ENCODE measurements around the gene GNAO1.

Gene GNAO1

DNA sequence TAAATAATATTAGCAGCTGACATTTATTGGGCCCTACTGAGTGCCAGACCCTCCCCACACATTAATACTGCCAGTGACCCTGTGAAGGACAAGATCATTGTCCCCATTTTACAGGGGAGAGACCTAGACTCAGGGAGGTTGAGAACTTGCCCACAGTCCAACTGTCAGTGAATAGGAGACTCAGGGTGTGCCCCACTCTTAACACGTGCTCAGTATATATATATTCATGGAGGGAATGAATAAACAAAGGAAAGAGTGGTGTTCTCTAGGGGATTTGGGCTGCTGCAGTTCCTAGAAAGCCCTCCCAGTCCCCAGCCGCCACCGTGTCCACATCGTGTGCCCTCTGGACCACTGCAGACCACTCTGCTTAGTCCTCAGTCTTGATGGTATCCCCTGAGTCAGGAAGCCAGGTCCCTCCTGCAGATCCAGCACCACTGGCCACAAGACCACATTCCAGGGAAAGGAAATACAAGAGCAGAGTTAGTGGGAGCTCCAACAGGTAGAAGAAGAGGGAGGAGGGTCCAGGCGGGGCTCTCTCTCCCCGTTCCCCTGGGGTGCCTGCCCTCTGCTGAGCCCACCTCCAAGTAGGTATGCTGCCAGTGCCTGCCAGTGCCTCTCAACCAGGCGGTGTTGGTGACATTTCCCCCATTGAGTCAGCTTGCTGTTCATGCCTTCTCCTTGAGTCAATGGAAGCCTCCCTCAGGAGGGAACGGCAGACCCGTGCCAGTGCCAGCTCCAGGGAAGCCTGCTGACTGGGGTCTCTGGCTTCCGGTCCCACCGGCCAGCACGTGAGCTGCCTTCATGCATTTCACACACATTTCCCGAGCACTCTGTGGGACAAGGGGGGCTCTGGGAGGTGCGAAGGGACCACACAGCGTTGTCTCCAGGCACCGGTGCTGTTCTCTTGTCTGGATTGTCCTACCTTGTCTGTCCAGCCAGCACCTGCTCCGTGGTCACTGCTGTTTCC is 75.6 kb downstream of the GNAO1 start:
- no peak for DNase-seq (ENCODE audit: low spot score)

DNA sequence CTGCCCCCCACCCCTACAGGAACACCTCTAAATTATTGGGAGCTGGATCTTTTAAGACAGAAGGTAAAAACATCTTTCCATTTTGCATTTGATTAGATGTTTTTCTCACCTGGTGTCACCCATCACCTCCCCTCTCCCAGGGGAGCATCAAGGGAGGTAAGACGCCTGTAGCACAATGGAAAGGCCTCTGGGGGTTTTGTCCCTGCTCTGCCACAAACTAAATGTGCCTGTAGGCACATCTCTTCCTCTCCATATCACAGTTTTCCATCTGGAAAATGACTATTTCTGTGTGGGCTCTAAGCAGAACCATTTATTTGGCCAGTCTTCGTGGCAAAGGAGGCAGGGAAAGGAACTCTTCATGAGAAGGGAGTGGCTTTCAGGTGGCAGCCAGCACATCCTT is 76.6 kb downstream of the GNAO1 start:
- DNase-seq (ENCODE audit: low spot score) = no peak

DNA sequence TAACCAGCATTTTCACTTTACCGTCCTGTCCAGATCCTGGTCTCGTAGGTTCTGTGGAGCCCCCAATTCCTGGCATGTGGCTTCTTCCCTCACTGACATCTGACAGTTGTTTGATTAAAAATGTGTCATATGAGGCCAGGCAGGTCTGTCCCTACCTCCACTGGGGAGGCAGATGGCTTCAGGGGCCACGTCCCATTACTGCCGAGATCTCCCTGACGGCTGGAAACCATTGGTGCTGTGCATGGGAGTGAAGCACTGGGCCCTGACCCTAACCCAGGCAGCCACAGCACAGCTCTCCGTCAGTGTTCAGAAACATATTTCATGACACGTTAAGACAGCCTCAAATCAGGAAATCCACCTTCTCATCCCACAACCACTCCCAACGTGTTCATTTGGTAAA is 77.5 kb downstream of the GNAO1 start:
- DNase-seq (ENCODE audit: low spot score) = no peak

- DNase-seq (ENCODE audit: low spot score) = no peak
Observed at GRCh38 chr16:56269281-56269680, 78.0 kb downstream of the GNAO1 start.

DNA sequence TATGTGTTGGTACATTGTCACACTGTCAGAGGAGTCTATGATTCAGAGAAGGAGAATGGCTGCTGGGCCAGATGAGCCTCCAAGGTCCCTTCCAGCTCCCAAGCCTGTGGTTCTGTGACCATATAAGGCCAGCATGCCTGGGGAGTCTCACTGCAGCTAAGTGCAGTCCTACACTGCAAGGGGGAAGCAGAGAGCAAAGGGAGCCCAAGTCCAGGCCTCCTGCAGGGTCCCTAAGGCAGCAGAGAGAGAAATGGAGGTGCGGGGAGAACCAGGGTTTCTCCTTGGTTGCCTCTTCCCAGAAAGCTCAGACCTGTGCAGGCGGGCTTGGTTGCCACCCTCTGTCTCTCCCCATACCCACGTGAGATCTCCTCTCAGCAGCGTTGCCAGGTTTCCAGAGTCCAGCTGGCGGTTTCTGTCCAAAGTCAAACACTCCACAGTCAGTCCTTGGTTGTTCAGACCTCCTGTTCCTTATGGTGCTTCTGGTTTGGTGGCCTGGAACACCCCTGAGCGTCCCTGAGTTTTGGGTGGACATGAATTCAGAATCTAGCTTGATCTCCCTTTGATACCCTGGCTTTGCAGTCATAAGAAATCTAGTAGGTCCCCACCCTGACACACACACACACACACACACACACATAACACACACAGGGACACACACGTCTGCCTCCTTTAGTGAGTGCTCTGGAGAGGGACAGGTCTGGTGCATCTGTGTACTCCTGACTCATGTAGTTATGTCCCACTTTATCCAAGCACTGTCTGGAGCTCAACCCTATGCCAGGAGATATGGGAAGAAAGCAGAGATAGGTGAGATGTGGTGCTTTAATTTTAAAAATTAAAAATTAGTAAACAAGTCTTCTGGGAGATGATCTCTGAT is 78.8 kb downstream of the GNAO1 start:
- DNase-seq (ENCODE audit: low spot score) = no peak

DNA sequence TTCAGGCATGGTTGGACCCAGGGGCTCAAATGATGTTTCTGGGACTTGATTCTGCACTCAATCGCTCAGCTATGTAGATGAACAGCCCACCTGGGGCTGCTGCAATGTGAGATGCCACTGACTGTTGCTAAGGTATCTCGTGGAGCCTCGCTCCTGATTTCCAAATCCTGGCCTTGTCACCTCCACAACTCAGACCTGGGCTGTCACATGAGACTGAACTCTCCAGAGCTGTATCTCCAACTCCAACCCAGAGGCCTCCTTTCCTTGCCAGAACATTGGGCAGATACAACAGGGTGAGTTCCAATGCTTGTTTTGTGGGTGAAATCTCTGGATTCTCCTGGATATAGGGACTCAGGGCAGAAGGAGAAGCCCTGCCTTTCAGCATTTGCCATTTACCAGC is 79.5 kb downstream of the GNAO1 start:
- no peak for DNase-seq (ENCODE audit: low spot score)

- DNase-seq (ENCODE audit: low spot score) = no peak
Observed at GRCh38 chr16:56272583-56272894, 81.2 kb downstream of the GNAO1 start.

GRCh38 chr16:56273615-56274014 is 82.3 kb downstream of the GNAO1 start:
- DNase-seq (ENCODE audit: low spot score) = no peak

- no peak for DNase-seq (ENCODE audit: low spot score)
Observed at GRCh38 chr16:56274369-56274768, 83.1 kb downstream of the GNAO1 start.

DNA sequence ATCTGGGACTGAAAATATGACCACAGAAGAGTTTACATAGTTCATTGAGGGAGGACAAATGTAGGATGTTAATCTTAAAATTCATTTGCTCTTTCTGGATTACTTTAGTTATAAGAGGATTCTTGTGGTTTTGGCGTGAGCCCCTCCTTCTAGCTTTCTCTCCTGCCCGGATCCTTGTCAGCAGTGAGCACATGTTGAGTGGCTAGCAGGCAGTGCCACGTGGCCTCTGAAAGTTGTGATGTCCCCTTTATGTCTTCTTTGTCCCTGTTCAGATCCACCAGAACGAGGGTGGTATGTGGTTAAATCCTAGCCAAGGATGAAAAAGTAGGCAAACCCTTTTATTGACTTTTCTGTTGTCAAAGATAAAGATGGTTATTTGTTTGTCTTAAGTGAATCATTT is 83.8 kb downstream of the GNAO1 start:
- no peak for DNase-seq (ENCODE audit: low spot score)

DNA sequence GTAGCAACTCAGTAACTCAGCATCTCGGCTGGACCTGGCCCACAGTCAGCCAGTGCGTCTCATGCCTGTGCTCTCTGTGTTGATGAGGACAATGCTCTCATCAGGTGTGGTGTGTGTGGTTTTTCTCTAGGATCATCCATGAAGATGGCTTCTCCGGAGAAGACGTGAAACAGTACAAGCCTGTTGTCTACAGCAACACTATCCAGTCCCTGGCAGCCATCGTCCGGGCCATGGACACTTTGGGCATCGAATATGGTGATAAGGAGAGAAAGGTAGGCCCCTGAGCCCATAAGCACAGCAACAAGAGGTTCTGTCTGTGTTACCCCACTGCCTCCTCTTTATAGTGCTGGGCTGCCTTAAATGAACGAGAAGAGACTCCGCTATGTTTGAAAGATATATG is 84.5 kb downstream of the GNAO1 start:
- no peak for DNase-seq (ENCODE audit: low spot score)

GRCh38 chr16:56277075-56277474 is 85.8 kb downstream of the GNAO1 start:
- DNase-seq (ENCODE audit: low spot score) = no peak

GRCh38 chr16:56278196-56278855 is 87.0 kb downstream of the GNAO1 start:
- DNase-seq (ENCODE audit: low spot score) = no peak

- no peak for DNase-seq (ENCODE audit: low spot score)
Observed at GRCh38 chr16:56279132-56279531, 87.8 kb downstream of the GNAO1 start.

DNA sequence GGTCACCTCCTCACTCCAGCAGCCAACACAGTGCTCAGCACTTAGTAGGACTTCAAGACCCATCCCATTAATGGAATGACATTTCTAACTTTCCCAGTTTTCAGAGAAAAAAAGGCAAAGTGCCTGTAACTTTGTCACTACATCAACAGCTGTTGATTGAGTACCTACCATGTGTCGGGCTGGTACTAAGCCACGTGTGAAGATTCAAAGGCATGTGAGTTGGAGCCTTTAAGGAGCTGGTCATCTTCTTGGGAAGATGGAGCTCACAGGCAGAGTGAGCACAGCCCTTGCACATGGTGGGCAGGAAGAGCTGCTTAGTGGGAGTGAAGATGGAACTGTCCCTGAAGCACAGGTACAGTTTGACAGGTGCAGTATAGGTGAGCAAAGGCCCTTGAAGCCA is 88.6 kb downstream of the GNAO1 start:
- DNase-seq (ENCODE audit: low spot score) = no peak

DNA sequence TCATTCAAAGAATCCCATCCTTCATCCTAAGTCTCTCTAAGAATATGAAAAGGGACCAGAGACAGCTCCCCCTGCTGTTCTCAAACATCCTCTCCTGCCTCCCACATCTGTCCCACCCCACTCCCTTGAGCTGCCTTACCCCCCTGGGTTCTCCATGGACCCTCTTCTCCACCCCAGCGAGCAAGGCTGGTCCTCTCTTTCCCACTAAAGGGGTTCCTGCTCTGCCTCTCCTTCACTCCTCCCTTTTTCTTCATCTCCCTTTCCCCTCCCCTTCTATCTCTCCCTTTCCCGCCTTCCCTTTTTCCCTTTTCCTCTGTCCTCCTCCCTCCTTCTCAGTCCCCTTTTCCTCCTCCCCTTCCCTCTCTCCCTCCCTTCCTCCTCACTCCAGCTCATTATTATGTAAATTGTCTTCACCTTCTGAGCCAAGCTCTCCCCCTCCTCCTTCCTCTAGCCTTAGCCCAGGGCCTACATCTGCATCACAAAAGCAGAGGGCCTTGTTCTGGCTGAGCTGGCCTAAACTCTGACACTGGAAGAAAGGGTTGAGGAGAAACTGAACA is 90.0 kb downstream of the GNAO1 start:
- DNase-seq (ENCODE audit: low spot score) = no peak

GRCh38 chr16:56282451-56282850 is 91.2 kb downstream of the GNAO1 start:
- no peak for DNase-seq (ENCODE audit: low spot score)

DNA sequence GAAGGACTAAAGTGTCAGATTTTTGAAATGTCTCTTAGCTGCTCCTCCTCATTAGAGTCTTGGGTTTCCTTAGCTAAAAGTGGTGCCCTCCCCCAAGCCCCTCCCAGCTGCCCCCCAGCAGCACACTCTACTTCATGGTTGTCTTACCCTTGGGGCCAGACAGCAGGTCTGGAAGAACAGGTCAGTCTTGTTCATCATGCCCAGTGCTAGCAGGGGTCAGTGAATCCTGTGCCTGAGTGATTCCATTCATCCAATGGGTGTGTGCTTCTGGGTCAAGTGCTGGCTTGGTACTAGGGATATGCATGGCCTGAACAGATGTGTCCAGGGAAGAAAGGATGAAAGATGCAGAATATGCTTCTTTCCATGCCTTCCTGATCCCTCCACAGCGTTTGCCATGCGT is 93.2 kb downstream of the GNAO1 start:
- DNase-seq (ENCODE audit: low spot score) = no peak

DNA sequence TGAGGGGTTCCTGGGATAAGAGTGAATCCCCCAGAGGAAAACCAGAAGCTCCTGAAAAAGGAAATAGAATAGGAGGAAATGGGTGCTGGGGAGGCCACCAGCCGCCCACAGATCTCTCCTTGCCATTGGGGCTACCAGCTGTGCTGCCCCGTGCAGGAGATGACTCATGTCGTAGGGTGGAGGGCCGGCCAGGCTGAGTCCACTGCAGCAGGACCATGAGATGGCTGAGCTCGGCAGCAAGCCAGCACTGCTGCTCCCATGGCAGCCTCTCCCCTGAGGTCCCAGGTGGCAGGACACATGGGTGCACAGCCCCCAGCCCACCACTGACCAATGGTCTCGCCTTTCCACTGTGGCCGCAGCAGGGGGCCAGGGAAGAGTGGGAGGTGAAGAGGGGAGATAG is 95.5 kb downstream of the GNAO1 start:
- no peak for DNase-seq (ENCODE audit: low spot score)

GRCh38 chr16:56288019-56288418 is 96.7 kb downstream of the GNAO1 start:
- DNase-seq (ENCODE audit: low spot score) = no peak

DNA sequence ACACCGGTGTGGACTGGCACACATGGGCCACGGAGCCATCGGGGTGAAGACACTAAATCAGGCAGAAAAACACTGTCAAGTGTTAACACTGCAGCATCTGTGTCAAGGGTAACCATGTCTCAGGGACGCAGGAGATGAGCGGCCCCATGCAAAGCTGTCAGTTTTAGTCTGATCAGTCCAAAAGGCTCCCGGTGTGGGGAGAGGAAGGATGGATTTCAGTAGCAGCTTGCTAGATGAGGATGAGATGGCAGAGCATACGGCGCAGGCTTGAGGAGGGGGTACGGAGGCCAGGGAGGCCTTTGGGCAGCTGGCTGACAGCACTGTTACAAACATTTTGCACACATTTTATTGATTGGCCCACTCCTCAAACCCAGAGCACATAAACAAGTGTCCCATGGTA is 98.1 kb downstream of the GNAO1 start:
- no peak for DNase-seq (ENCODE audit: low spot score)

GRCh38 chr16:56289862-56290261 is 98.6 kb downstream of the GNAO1 start:
- DNase-seq (ENCODE audit: low spot score) = no peak
